K562 (cell line): ENCODE results near the gene KCNT1. TPM values are rescaled to one million over a fixed set of nuclear protein-coding genes. Genes with fewer than 3 reads are reported as not detected.

Experiments used
- ATAC-seq: fragments of 200-7000 bp; cut with Tn5 transposase; 3 replicates; pipeline ENCODE4 v1.9.1; 2020; ENCODE audit warnings: moderate library complexity
- BruUV-seq: library from RNA; stranded (reverse); fragments of 400-500 nt; replicated peaks from 2 replicates; lab custom pipeline; 2021; lab: Mats Ljungman, UMichigan
- CTCF ChIA-PET: fragments of 300-600 bp; formaldehyde crosslinking; extraction: SDS; loops from one replicate; lab custom pipeline; 2021; ENCODE audit warnings: low intra/inter-chr PET ratio; lab: Yijun Ruan, JAX
- POLR2A ChIA-PET: fragments of 300-600, 350-650 bp; sonication (Branson Sonifier 250); formaldehyde crosslinking; extraction: SDS; loops from one replicate; lab custom pipeline; 2021; ENCODE audit warnings: antibody characterized with exemption, inconsistent platforms; lab: Yijun Ruan, JAX
- DNase-seq, 4 experiments: peaks; one replicate each; pipeline versions ENCODE4 v3.0.0 to v3.0.0-alpha.2; 2011 to 2018; ENCODE audit warnings: low spot score in 3 of 4, mixed read lengths in 3 of 4; ENCODE audit errors: extremely low read depth in 1 of 4
- FAIRE-seq: peaks from 2 replicates; lab custom pipeline; 2011; peaks lifted over from hg19 to GRCh38; lab: Jason Lieb, UNC
- H2AFZ ChIP-seq: 2 replicates; pipeline ENCODE4 v1.6.0; 2011; ENCODE audit warnings: low read depth, low read length, control low read depth, inconsistent platforms
- H3K27ac ChIP-seq: fragments of 200-600 bp; 3 replicates; pipeline ENCODE4 v1.8.0; 2011; ENCODE audit warnings: low read depth, mild to moderate bottlenecking, control low read depth, inconsistent platforms, low read length, moderate library complexity, mixed read lengths; ENCODE audit errors: extremely low read depth
- H3K27me3 ChIP-seq, 2 experiments: fragments of 300-600 bp in 1 of 2; 2 replicates in 1 of 2; 3 replicates in 1 of 2; pipeline versions ENCODE4 v1.6.0 to v1.8.0; 2011; ENCODE audit warnings: inconsistent platforms in 2 of 2, low read length in 2 of 2, mild to moderate bottlenecking in 1 of 2, mixed read lengths in 1 of 2, moderate library complexity in 1 of 2; ENCODE audit not compliant: control insufficient read depth in 2 of 2, insufficient read depth in 2 of 2
- H3K36me3 ChIP-seq: fragments of 300-600 bp; 3 replicates; pipeline ENCODE4 v1.8.0; 2011; ENCODE audit warnings: mild to moderate bottlenecking, low read length, inconsistent platforms; ENCODE audit not compliant: control insufficient read depth, insufficient read depth
- H3K4me1 ChIP-seq, 2 experiments: fragments of 200-600 bp in 1 of 2; replicated peaks in 1 of 2; 2 replicates in 1 of 2; 3 replicates in 1 of 2; pipeline versions ENCODE4 v1.5.1 to v1.8.0; 2011; ENCODE audit warnings: inconsistent platforms in 2 of 2, low read length in 2 of 2, mild to moderate bottlenecking in 1 of 2, mixed read lengths in 1 of 2, moderate library complexity in 1 of 2; ENCODE audit not compliant: control insufficient read depth in 2 of 2, insufficient read depth in 2 of 2
- H3K4me2 ChIP-seq: 2 replicates; pipeline ENCODE4 v1.6.1; 2011; ENCODE audit warnings: low read length, control low read depth, inconsistent platforms, mixed read lengths; ENCODE audit not compliant: insufficient read depth
- H3K4me3 ChIP-seq: fragments of 200-600 bp; sonication (generic), shearing (Covaris generic); 2 replicates; pipeline ENCODE4 v1.5.1; 2016; ENCODE audit warnings: control low read depth, inconsistent platforms
- H3K79me2 ChIP-seq: fragments of 200-600 bp; 3 replicates; pipeline ENCODE4 v1.8.0; 2011; ENCODE audit warnings: low read length, inconsistent platforms; ENCODE audit not compliant: control insufficient read depth, insufficient read depth
- H3K9ac ChIP-seq, 2 experiments: 2 replicates each; pipeline versions ENCODE4 v1.6.0 to v1.6.1; 2011; ENCODE audit warnings: low read depth in 2 of 2, low read length in 2 of 2, control low read depth in 1 of 2, inconsistent platforms in 1 of 2, mild to moderate bottlenecking in 1 of 2, mixed read lengths in 1 of 2; ENCODE audit not compliant: insufficient read depth in 1 of 2
- H3K9me1 ChIP-seq: one replicate; pipeline ENCODE4 v1.6.0; 2011; ENCODE audit warnings: inconsistent platforms, mild to moderate bottlenecking, low read length, moderate library complexity; ENCODE audit not compliant: control insufficient read depth, insufficient read depth
- H3K9me3 ChIP-seq: replicated peaks from 2 replicates; pipeline ENCODE4 v1.5.1; 2011; ENCODE audit warnings: low read depth, low read length, inconsistent platforms; ENCODE audit not compliant: control insufficient read depth, insufficient read depth
- H4K20me1 ChIP-seq: replicated peaks from 2 replicates; pipeline ENCODE4 v1.6.1; 2011; ENCODE audit warnings: low read length, inconsistent platforms, mixed read lengths; ENCODE audit not compliant: control insufficient read depth, insufficient read depth
- CBX8 ChIP-seq: fragments of 200-600 bp; sonication (generic); IDR thresholded peaks from 2 replicates; pipeline ENCODE4 v1.6.1; 2012; ENCODE audit warnings: borderline replicate concordance, mixed run types, low read depth, mild to moderate bottlenecking, moderate library complexity, mixed read lengths, low read length, control low read depth, inconsistent platforms; ENCODE audit not compliant: poor library complexity, severe bottlenecking; ENCODE audit errors: extremely low read depth
- CREBBP ChIP-seq: IDR thresholded peaks from one replicate; pipeline ENCODE4 v1.6.1; 2012; ENCODE audit warnings: low read depth, mild to moderate bottlenecking, control low read depth, inconsistent platforms, low read length
- ETS1 ChIP-seq: conservative IDR thresholded peaks from 2 replicates; pipeline ENCODE4 v1.6.1; 2011; ENCODE audit warnings: low read depth, mild to moderate bottlenecking, low read length; ENCODE audit not compliant: control insufficient read depth
- NFIC ChIP-seq: fragments of 450-650 bp; IDR thresholded peaks from 2 replicates; pipeline ENCODE4 v1.6.1; 2017; ENCODE audit warnings: mild to moderate bottlenecking, inconsistent platforms
- POLR3A ChIP-seq: IDR thresholded peaks from 2 replicates; pipeline ENCODE4 v1.6.1; 2011; ENCODE audit warnings: borderline replicate concordance, mild to moderate bottlenecking, moderate library complexity; ENCODE audit not compliant: insufficient read length, insufficient read depth; ENCODE audit errors: extremely low read depth
- SMAD1 ChIP-seq: fragments of 150-350 bp; IDR thresholded peaks from 2 replicates; pipeline ENCODE4 v1.6.1; 2014; ENCODE audit warnings: low read length, low read depth; ENCODE audit not compliant: partially characterized antibody
- ZNF124 ChIP-seq: sonication (generic); formaldehyde crosslinking; IDR thresholded peaks from 2 replicates; pipeline ENCODE4 v1.8.1; 2022; ENCODE audit warnings: missing genetic modification reagents
- WGBS: fragments of 100-300 bp; shearing (Covaris generic); methylation state at CpG from one replicate; pipeline ENCODE4 v1.1.6; 2016; ENCODE audit warnings: low coverage, mixed read lengths; ENCODE audit not compliant: insufficient coverage; ENCODE audit errors: missing lambda C conversion rate; 5-methylcytosine and 5-hydroxymethylcytosine counted together
- in situ Hi-C: fragments of 300-500 bp; cut with MboI; formaldehyde crosslinking; loops from 4 replicates; pipeline ENCODE4 v1.15.0; 2018; ENCODE audit warnings: inconsistent platforms, mixed read lengths
- intact Hi-C: fragments of 100-400 bp; cut with micrococcal nuclease; formaldehyde crosslinking; loops from 2 replicates; pipeline ENCODE4 v1.14.2; 2022
- polyA plus RNA-seq, 8 experiments: library from polyadenylated mRNA; depleted of rRNA in 4 of 8; stranded (reverse) in 5 of 8; unstranded in 3 of 8; fragments of >200 nt; fragmentation: Nextera tagmentation in 2 of 8; fragmentation: Illumina TruSeq in 1 of 8; extraction: Ambion mirVana in 2 of 8; extraction: Trizol in 1 of 8; gene quantifications; 2 replicates each; pipeline versions ENCODE4 v1.2.1 to v1.2.3, GENCODE V29; 2011 to 2014; ENCODE audit warnings: inconsistent platforms in 1 of 8, missing spikeins in 1 of 8
- total RNA-seq, 7 experiments: library from RNA; depleted of rRNA in 6 of 7; stranded (reverse); fragments of >200 nt in 6 of 7; fragmentation: Illumina TruSeq in 2 of 7; extraction: Trizol in 2 of 7; gene quantifications; 2 replicates each; pipeline versions ENCODE4 v1.2.1 to v1.2.3, GENCODE V29; 2011 to 2021; ENCODE audit warnings: low replicate concordance in 1 of 7

The KCNT1 gene
- total and polyA plus RNA-seq, 9 of the 15 experiments (the other 6 are each of a cell fraction or from before 2014, with no cell fraction given): 0.05 TPM; not detected in 8

DNA sequence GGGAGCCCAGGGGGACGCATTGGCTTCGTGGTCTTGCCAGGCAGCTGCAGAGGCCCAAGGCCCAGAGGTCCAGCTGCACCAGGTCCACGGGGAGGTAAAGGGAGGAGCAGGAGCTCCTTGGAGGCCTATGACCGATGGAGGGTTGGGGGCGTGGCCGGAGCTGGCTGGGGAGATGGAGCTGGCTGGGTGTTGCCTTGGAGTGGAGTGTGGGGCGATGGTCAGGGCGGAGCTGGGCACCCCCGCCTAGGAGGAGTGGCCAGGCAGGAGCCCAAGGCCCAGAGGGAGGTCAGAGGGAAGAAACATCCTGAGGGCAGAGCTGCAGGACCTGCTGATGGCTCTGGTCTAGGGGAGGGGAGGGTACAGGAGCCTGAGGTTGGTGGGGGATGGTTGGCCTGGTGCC is 44.6 kb downstream of the KCNT1 start:
- BruUV-seq: no TSS peak
- Histone ChIP-seq H3K36me3 (no peaks in the 10 kb centered on the region), H3K9me3 (no peaks in the 10 kb centered on the region), H3K9ac (no peak overlapping the region), H2AFZ (no peak overlapping the region), H3K4me2 (no peak overlapping the region), H3K4me3 (no peak overlapping the region), H3K4me1 (peaks cover 0 to 38% of the 10 kb centered on the region in 2 experiments; a peak in 1 of 5 replicates), H3K27me3 (peaks cover 19 to 75% of the 10 kb centered on the region in 2 experiments; a peak in 3 of 5 replicates), H3K9me1 (no peaks in the 10 kb centered on the region), H3K27ac (no peak overlapping the region), H4K20me1 (peaks cover under 1% of the 10 kb centered on the region; the same call in 1 of the 2 replicates), H3K79me2 (no peaks in the 10 kb centered on the region)
- FAIRE-seq (no peak), ATAC-seq (no peak), DNase-seq (peak in 3 of 4 experiments; percentile 15 to 36 (median 31))
- WGBS: 2% methylated on average over 9 of the region's 9 CpGs
- ChIA-PET POLR2A (interaction anchor here (0.7 to 1.2 kb wide), 3 partner anchors 24 to 52 kb away, joined by 3 to 4 read pairs (median 3); no protein-coding TSS in a partner anchor), CTCF (no interaction called here)
- TF ChIP-seq NFIC (peak; percentile 64; the same call in 1 of the 2 replicates), SMAD1 (no peak)
- in situ Hi-C loops (no loop called here), intact Hi-C loops (no loop called here)

DNA sequence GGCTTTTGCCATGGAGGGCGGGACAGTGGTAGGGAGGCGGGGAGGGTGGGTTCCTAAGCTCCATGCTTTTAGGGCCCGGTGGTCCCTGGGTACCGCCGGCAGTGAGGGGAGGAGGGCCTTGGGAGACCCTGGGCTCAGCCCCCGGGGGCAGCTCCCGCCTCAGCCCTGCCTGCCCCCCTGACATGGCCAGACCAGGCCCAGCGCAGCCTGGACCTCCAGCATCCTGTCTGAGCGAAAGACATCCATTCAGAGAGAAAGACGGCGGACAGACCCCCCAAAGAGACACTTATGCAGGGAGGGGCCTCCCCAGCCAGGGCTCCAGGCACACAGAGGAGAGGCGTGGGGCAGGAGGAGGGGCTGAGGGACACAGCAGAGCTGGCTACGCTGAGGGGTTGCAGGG is 45.3 kb downstream of the KCNT1 start:
- WGBS: 2% methylated on average over 10 of the region's 13 CpGs
- Histone ChIP-seq H3K9me3 (no peaks in the 10 kb centered on the region), H3K4me1 (peaks cover 0 to 32% of the 10 kb centered on the region in 2 experiments; a peak in 1 of 5 replicates), H3K4me2 (no peak overlapping the region), H3K36me3 (no peaks in the 10 kb centered on the region), H3K27ac (no peak overlapping the region), H3K9me1 (no peaks in the 10 kb centered on the region), H3K9ac (no peak overlapping the region), H3K4me3 (no peak overlapping the region), H3K79me2 (no peaks in the 10 kb centered on the region), H2AFZ (no peak overlapping the region), H4K20me1 (peaks cover 4% of the 10 kb centered on the region; the same call in 1 of the 2 replicates), H3K27me3 (peaks cover 19 to 70% of the 10 kb centered on the region in 2 experiments; a peak in 3 of 5 replicates)
- FAIRE-seq (no peak), ATAC-seq (no peak), DNase-seq (no peak)
- no peak for TF ChIP-seq CBX8
- TF ChIP-seq CREBBP: no peak
- no peak for TF ChIP-seq ETS1
- no peak for TF ChIP-seq ZNF124 (CRISPR knock-in tag)
- TF ChIP-seq POLR3A: no peak
- BruUV-seq: no TSS peak
- CTCF ChIA-PET: no interaction called here
- intact Hi-C loops (no loop called here), in situ Hi-C loops (no loop called here)
- POLR2A ChIA-PET: interaction anchor here (0.5 to 1.2 kb wide), 5 partner anchors 23 to 922 kb away, joined by 3 to 4 read pairs (median 3); no protein-coding TSS in a partner anchor
